GM18909 (cell line): ENCODE data around the gene HSF4.

Experiments
- ATAC-seq: cut with Tn5 transposase; IDR thresholded peaks from one replicate; pipeline ENCODE4 v1.9.1; 2021; ENCODE audit warnings: mild to moderate bottlenecking; ENCODE audit not compliant: unreplicated experiment, poor library complexity

Gene HSF4

DNA sequence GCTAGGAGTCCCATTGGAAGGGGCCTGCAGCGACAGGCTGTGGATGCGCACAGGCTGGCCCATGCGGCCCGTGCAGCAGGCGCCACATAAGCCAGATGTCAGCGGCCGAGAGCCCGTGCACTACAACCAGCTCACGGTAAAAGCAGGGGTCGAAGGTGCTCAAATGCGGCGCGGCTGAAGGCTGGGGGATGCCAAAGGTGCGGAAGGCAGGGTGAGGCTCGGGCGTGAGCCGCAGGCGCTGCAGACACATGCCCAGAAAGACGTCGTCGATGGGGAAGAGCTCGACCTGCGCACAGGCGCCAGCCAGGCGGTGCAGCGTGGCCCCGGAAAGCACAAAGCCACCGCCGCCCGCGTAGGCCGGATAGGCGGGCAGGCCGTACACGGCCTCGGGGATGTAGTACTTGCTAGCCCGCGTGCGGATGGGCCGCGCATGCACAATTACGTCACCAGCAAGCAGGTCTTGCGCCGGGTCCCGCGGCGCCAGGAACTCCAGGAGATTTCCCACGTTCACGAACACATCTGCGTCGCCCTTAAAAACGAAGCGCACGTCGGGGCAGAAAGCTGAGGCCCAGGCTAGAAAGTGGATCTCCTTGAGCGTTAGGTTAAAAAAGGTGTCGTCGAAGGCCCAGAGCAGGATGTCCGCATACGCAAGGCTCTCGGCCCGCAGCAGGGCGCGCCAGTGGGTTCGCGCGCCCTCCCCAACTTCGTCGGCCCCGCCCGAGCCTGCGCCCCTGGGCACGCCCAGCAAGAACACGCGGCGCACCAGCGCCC lies 15.1 kb upstream of the HSF4 start:
- no peak for ATAC-seq

GRCh38 chr16:67150047-67150832 lies 14.3 kb upstream of the HSF4 start:
- peak; percentile 35 for ATAC-seq

- ATAC-seq: peak; percentile 43
Observed at GRCh38 chr16:67150833-67151396, 13.6 kb upstream of the HSF4 start, which contains the start of gene B3GNT9. TSS of gene B3GNT9 (minus strand) at chr16:67150998. CDS start at chr16:67150485, 513 bp downstream.

DNA sequence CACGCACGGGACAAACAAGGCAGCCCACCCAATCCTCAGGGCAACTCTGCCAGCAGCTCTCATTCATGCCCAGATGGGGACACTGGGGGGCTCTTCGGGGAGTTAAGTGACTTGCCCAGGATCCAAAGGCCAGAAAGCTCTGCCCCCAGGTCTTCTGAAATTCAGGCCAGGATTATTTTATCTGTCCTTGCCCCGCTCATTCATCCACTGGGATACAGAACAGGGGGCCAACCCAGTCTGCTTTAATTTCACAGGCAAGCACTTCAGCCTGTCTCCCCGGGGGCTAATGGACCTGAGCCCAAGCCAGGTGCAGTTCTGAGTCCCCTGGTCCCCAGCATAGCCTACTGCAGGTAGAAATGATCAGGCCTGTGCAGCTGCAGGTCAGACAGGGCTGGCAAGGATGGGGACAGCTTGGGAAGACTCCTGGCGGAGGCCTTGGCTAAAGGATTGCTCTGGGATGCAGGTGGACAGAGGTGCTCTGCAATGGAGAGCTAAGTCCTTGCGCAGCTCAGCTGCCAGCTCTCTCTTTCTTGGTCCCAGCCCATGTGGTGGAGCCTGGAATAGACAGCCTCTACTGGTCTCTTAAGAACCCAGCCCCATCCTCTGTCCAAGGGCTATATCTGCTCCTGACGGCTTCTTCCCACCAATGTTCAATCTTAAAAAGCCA lies 13.0 kb upstream of the HSF4 start:
- ATAC-seq: no peak

DNA sequence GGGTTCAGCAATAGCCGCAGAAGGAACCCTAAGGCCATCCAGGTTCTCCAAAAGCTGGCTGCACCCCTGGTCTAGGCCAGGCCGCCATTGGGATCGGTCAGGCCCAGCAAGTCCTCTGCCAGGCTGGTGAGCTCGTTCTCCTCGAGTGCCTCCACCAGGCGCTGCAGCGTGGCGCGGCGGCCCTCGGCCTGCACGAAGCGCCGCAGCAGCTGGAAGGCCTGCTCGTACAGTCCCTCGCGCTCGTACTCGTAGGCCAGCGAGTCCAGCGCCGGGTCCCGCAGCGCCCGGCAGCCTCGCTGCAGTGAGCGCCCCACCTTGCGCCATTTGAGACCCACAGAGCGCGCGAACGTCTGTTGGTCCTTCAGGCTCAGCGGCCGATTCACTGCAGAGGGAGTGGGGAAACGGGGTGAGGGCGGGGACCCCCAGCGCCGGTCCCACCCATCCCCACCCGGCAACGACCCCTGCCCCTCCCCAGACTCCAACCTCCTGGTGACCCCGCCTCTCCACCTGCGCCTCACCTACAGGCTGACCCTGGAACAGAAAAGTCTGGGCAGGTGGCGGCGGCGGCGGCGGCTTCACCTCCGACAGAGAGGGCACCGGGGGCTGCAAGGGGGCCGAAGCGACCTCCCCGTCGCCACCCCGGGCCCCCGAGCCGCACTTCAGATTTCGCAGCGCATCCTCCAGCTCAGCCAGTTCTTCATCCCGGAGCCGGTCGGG lies 9.8 kb upstream of the HSF4 start:
- no peak for ATAC-seq

- ATAC-seq: no peak
Observed at GRCh38 chr16:67155295-67156142, 9.0 kb upstream of the HSF4 start.

- ATAC-seq: no peak
Observed at GRCh38 chr16:67156143-67156844, 8.3 kb upstream of the HSF4 start.

- no peak for ATAC-seq
Observed at GRCh38 chr16:67157106-67157748, 7.3 kb upstream of the HSF4 start.

DNA sequence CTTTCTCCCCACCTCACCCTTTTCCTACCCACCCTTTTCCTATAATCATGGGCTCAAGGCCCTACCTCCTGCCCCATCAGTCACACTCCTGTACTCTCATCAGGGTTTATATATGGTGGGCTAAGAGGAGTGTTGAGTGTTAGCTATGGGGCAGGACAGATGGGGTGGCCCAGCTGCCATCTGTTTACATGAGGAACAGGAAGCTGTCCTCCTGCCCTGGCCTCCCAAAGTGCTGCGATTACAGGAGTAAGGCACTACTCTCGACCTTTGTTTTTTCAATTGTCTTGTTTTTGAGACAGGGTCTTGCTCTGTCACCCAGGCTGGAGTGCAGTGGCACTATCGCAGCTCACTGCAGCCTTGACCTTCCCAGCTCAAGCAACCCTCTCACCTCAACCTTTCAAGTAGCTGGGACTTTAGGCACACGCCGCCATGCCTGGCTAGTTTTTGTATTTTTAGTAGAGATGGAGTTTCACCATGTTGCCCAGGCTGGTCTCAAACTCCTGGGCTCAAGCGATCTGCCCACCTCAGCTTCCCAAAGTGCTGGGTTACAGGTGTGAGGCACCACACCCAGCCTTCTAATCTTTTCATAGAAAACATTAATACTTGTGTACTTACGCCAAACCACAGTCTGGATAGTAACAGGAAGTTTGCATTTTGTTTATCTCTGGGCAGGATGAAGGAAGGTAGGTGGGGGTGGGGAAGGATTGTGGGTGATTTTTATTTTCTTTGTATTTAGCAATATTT lies 6.5 kb upstream of the HSF4 start:
- no peak for ATAC-seq

GRCh38 chr16:67158637-67159600 lies 5.6 kb upstream of the HSF4 start:
- peak; percentile 35 for ATAC-seq

- ATAC-seq: no peak
Observed at GRCh38 chr16:67161595-67162058, 2.9 kb upstream of the HSF4 start.

GRCh38 chr16:67162506-67163163 lies 1.9 kb upstream of the HSF4 start:
- no peak for ATAC-seq

GRCh38 chr16:67163164-67163998 lies 1.2 kb upstream of the HSF4 start:
- ATAC-seq: no peak

DNA sequence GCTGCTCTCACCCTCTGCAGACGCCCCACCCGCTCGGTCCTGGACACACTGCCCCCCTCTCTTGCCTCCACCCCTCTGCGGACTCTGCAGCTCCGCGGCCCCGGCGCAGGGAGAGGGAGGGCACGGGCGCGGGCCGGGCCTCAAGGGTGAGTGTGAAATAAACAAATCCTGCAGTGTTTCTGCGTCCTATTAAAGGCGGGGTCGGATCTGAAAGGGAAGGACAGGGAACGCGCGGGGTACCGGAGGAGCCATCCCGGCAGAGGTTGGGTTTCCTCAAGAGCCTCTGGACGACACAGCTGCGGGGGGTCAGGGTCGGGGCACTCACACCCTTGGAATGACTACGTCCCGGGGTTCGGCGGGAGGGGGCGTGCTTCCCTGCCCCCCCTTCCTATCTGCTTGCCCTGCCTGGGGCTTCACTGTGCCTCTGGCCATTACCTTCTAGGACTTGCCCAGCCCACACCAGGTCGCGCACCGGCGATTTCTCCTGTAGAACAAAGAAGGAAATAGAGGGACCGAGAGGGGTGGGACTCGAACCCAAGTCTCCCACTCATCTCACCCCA lies 466 bp upstream of the HSF4 start:
- no peak for ATAC-seq
